Ishikawa (cell line): ENCODE measurements around the gene RBKS.
A peak's percentile ranks its signal among the peaks of the same experiment; 100 is the strongest.

ENCODE experiments used
- CEBPB ChIP-seq: IDR thresholded peaks from 2 replicates; pipeline ENCODE4 v1.6.1; 2012
- CREB1 ChIP-seq: IDR thresholded peaks from 2 replicates; pipeline ENCODE4 v1.6.1; 2012; ENCODE audit warnings: low read depth
- EGR1 ChIP-seq: IDR thresholded peaks from 2 replicates; pipeline ENCODE4 v1.6.1; 2012
- EP300 ChIP-seq: IDR thresholded peaks from 2 replicates; pipeline ENCODE4 v1.6.1; 2012; ENCODE audit warnings: borderline replicate concordance
- FOXM1 ChIP-seq: IDR thresholded peaks from 2 replicates; pipeline ENCODE4 v1.6.1; 2012; ENCODE audit warnings: low read depth, borderline replicate concordance
- MAX ChIP-seq: IDR thresholded peaks from 2 replicates; pipeline ENCODE4 v1.6.1; 2012
- NFIC ChIP-seq: IDR thresholded peaks from 2 replicates; pipeline ENCODE4 v1.6.1; 2012
- RAD21 ChIP-seq: IDR thresholded peaks from 2 replicates; pipeline ENCODE4 v1.6.1; 2012; ENCODE audit warnings: low read depth
- REST ChIP-seq: IDR thresholded peaks from 2 replicates; pipeline ENCODE4 v1.6.1; 2012; ENCODE audit warnings: low read depth, mild to moderate bottlenecking
- TAF1 ChIP-seq: IDR thresholded peaks from 2 replicates; pipeline ENCODE4 v1.6.1; 2012; ENCODE audit warnings: low read depth, mild to moderate bottlenecking
- TCF12 ChIP-seq: IDR thresholded peaks from 2 replicates; pipeline ENCODE4 v1.6.1; 2012; ENCODE audit warnings: low read depth
- TEAD4 ChIP-seq: IDR thresholded peaks from 2 replicates; pipeline ENCODE4 v1.6.1; 2012
- USF1 ChIP-seq: IDR thresholded peaks from 2 replicates; pipeline ENCODE4 v1.6.1; 2012
- YY1 ChIP-seq: IDR thresholded peaks from 2 replicates; pipeline ENCODE4 v1.6.1; 2012; ENCODE audit warnings: low read depth
- ZBTB7A ChIP-seq: IDR thresholded peaks from 2 replicates; pipeline ENCODE4 v1.6.1; 2012; ENCODE audit warnings: low read depth

Gene RBKS

GRCh38 chr2:27847333-27847732 lies 42.9 kb downstream of the RBKS start:
- TF ChIP-seq TAF1 = no peak
- TF ChIP-seq FOXM1 = no peak
- TF ChIP-seq EP300 = no peak
- no peak for TF ChIP-seq EGR1
- no peak for TF ChIP-seq NFIC
- no peak for TF ChIP-seq YY1
- no peak for TF ChIP-seq CEBPB
- no peak for TF ChIP-seq REST
- TF ChIP-seq CREB1 = no peak
- TF ChIP-seq USF1 = no peak
- no peak for TF ChIP-seq TEAD4
- no peak for TF ChIP-seq RAD21
- no peak for TF ChIP-seq ZBTB7A
- TF ChIP-seq TCF12 = no peak
- TF ChIP-seq MAX = no peak

- TF ChIP-seq EP300 = no peak
- no peak for TF ChIP-seq ZBTB7A
- TF ChIP-seq MAX = no peak
- TF ChIP-seq YY1 = no peak
- TF ChIP-seq CREB1 = no peak
- no peak for TF ChIP-seq CEBPB
- TF ChIP-seq USF1 = no peak
- no peak for TF ChIP-seq FOXM1
- no peak for TF ChIP-seq EGR1
- no peak for TF ChIP-seq TCF12
- no peak for TF ChIP-seq REST
- TF ChIP-seq NFIC = no peak
- no peak for TF ChIP-seq RAD21
- no peak for TF ChIP-seq TEAD4
- no peak for TF ChIP-seq TAF1
Observed at GRCh38 chr2:27844821-27845255, 45.3 kb downstream of the RBKS start.

- TF ChIP-seq TEAD4 (peak; percentile 29; the same call in 1 of the 2 replicates), FOXM1 (no peak)
Observed at GRCh38 chr2:27843992-27844391, 46.2 kb downstream of the RBKS start.

GRCh38 chr2:27842894-27843293 lies 47.3 kb downstream of the RBKS start:
- TF ChIP-seq YY1 (no peak), CEBPB (no peak), FOXM1 (0 out of 2 replicates have a peak, but pooled peaks have one; percentile 22), NFIC (peak; percentile 11; the same call in 1 of the 2 replicates), CREB1 (no peak), REST (no peak), TEAD4 (peak; percentile 55), USF1 (no peak)
